Osteoblast (primary cell): ENCODE results near the gene TBC1D5. TPM values are rescaled to one million over a fixed set of nuclear protein-coding genes. Genes with fewer than 3 reads are reported as not detected.
"Not testable (repeated sequence)": the region's sequence is repeated elsewhere in the genome, so short reads cannot be mapped to it uniquely, and the experiment has no call there.

Experiments
- DNase-seq: peaks from one replicate; pipeline ENCODE4 v3.0.0; 2011; ENCODE audit warnings: low spot score, mixed read lengths; ENCODE audit not compliant: insufficient read length; ENCODE audit errors: missing footprints
- H2AFZ ChIP-seq: 2 replicates; pipeline ENCODE4 v1.6.0; 2011; ENCODE audit warnings: mild to moderate bottlenecking, low read length
- H3K27ac ChIP-seq: 2 replicates; pipeline ENCODE4 v1.5.1; 2011; ENCODE audit warnings: mild to moderate bottlenecking, low read depth, low read length, moderate library complexity
- H3K27me3 ChIP-seq: 2 replicates; pipeline ENCODE4 v1.6.0; 2012; ENCODE audit warnings: mild to moderate bottlenecking, control low read depth, inconsistent platforms, low read length, moderate library complexity; ENCODE audit not compliant: insufficient read depth
- H3K36me3 ChIP-seq: 2 replicates; pipeline ENCODE4 v1.5.1; 2011; ENCODE audit warnings: mild to moderate bottlenecking, low read length, control low read depth, moderate library complexity; ENCODE audit not compliant: insufficient read depth
- H3K4me1 ChIP-seq: 2 replicates; pipeline ENCODE4 v1.5.1; 2011; ENCODE audit warnings: mild to moderate bottlenecking, low read length, control low read depth, moderate library complexity; ENCODE audit not compliant: insufficient read depth
- H3K4me2 ChIP-seq: 2 replicates; pipeline ENCODE4 v1.6.0; 2011; ENCODE audit warnings: mild to moderate bottlenecking, low read length; ENCODE audit not compliant: insufficient read depth
- H3K4me3 ChIP-seq: fragments of 200-600 bp; sonication (generic); 3 replicates; pipeline ENCODE4 v1.5.1; 2012; ENCODE audit warnings: mild to moderate bottlenecking, low read length, inconsistent platforms; ENCODE audit not compliant: insufficient read depth
- H3K79me2 ChIP-seq: 2 replicates; pipeline ENCODE4 v1.6.0; 2012; ENCODE audit warnings: mild to moderate bottlenecking, low read length, control low read depth, inconsistent platforms; ENCODE audit not compliant: insufficient read depth
- H3K9me3 ChIP-seq: 2 replicates; pipeline ENCODE4 v1.5.1; 2011; ENCODE audit warnings: low read depth, low read length, control low read depth
- H4K20me1 ChIP-seq: 2 replicates; pipeline ENCODE4 v1.6.0; 2012; ENCODE audit warnings: mild to moderate bottlenecking, low read length, control low read depth; ENCODE audit not compliant: insufficient read depth
- CTCF ChIP-seq: IDR thresholded peaks from 2 replicates; pipeline ENCODE4 v1.5.1; 2011; ENCODE audit warnings: mild to moderate bottlenecking, low read depth, low read length, moderate library complexity; ENCODE audit errors: extremely low read depth
- total RNA-seq: library from RNA; depleted of rRNA; stranded (reverse); fragments of >200 nt; gene quantifications from 2 replicates; pipeline ENCODE4 v1.2.3, GENCODE V29; 2012

TBC1D5 gene
- total RNA-seq, 1 donor = 117 TPM

GRCh38 chr3:17132286-17133115, 609.9 kb downstream of the TBC1D5 start:
- H3K27me3 ChIP-seq = no peaks in the 10 kb centered on the region
- no peak overlapping the region for H3K27ac ChIP-seq
- H2AFZ ChIP-seq = no peak overlapping the region
- no peaks in the 10 kb centered on the region for H4K20me1 ChIP-seq
- DNase-seq = no peak
- H3K36me3 ChIP-seq = no peaks in the 10 kb centered on the region
- H3K4me1 ChIP-seq = no peaks in the 10 kb centered on the region
- H3K9me3 ChIP-seq = no peaks in the 10 kb centered on the region
- no peak overlapping the region for H3K4me2 ChIP-seq
- no peaks in the 10 kb centered on the region for H3K79me2 ChIP-seq
- no peak overlapping the region for H3K4me3 ChIP-seq
- TF ChIP-seq CTCF = no peak

- Histone ChIP-seq H3K4me2 (no peak overlapping the region), H2AFZ (no peak overlapping the region), H4K20me1 (no peaks in the 10 kb centered on the region), H3K4me3 (no peak overlapping the region), H3K27ac (no peak overlapping the region), H3K36me3 (no peaks in the 10 kb centered on the region), H3K4me1 (no peaks in the 10 kb centered on the region), H3K79me2 (no peaks in the 10 kb centered on the region), H3K27me3 (no peaks in the 10 kb centered on the region), H3K9me3 (no peaks in the 10 kb centered on the region)
- DNase-seq = no peak
- TF ChIP-seq CTCF = no peak
These were observed 611.5 kb downstream of the TBC1D5 start for GRCh38 chr3:17130956-17131355.

GRCh38 chr3:17129556-17129955, 612.9 kb downstream of the TBC1D5 start:
- H3K36me3 ChIP-seq = no peaks in the 10 kb centered on the region
- no peak overlapping the region for H2AFZ ChIP-seq
- no peak overlapping the region for H3K27ac ChIP-seq
- H3K4me2 ChIP-seq = no peak overlapping the region
- H3K4me1 ChIP-seq = no peaks in the 10 kb centered on the region
- H3K9me3 ChIP-seq = no peaks in the 10 kb centered on the region
- H3K79me2 ChIP-seq = no peaks in the 10 kb centered on the region
- DNase-seq = no peak
- no peaks in the 10 kb centered on the region for H4K20me1 ChIP-seq
- no peak for TF ChIP-seq CTCF
- no peak overlapping the region for H3K4me3 ChIP-seq
- no peaks in the 10 kb centered on the region for H3K27me3 ChIP-seq

- not testable (repeated sequence) for H3K4me3 ChIP-seq, H3K4me1 ChIP-seq, H3K9me3 ChIP-seq, DNase-seq, H3K27me3 ChIP-seq, H3K4me2 ChIP-seq, H2AFZ ChIP-seq, H3K36me3 ChIP-seq, H4K20me1 ChIP-seq, H3K27ac ChIP-seq, H3K79me2 ChIP-seq
These were observed 613.8 kb downstream of the TBC1D5 start for GRCh38 chr3:17128671-17129070.
